DMS114 treated with DMSO at 0.1 percent for 48 hours (cell line): ENCODE measurements around the gene KIZ.
"Not testable (repeated sequence)": the region's sequence is repeated elsewhere in the genome, so short reads cannot be mapped to it uniquely, and the experiment has no call there.

ENCODE experiments used
- DNase-seq: peaks from one replicate; lab custom pipeline; 2025; ENCODE audit not compliant: unreplicated experiment; lab: John Stamatoyannopoulos, UW

KIZ gene

DNA sequence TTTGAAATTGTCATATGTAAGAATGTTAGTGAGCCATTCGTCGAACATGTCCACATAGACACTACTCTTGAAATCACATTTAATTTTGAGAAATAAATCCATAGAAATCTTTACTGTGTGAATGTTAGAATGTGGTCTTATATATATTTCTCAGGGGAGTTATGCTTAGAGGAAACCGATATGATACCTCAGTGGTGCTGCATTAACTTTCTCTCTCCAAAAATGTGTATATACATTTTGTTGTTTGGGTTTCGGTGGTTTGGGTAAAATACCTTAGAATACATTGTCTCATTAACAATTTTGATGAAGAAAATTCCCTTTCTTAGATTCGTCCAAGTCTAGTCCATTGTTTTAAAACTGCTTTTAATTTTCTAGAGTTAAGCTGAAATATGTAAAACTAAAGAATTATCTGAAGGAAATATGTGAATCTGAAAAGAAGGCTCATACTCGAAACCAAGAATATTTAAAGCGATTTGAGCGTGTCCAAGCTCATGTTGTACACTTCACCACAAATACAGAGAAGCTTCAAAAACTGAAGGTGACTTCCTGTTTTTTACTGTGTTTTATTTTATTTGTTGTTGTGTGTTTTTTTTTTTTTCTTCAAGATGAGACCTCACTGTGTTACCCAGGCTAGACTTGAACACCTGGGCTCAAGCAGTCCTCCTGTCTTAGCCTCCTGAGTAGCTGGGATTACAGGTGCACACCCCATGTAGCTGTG, 10.3 kb downstream of the KIZ start:
- no peak for DNase-seq

DNA sequence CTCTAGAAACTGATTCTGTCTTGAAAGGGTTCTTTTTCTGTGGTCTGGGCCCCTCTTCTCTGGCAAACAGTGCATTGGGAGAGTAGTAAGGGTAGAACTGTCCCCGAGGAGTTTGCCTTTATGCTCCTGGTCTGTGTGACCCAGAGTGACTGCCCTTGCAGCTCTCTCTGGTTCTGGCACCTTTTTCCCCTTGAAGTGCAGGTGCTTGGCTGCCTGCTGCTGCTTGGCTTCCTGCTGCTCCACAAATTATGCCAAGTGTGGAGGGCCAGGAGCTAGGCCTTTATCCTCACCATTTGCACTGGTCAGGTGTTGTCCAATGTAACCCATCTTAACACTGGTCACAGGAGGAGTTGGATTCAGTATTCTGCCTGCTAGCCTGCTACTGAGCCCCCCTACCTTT, 11.2 kb downstream of the KIZ start:
- DNase-seq: no peak

- no peak for DNase-seq
Observed at GRCh38 chr20:21139881-21140566, 14.1 kb downstream of the KIZ start.

DNA sequence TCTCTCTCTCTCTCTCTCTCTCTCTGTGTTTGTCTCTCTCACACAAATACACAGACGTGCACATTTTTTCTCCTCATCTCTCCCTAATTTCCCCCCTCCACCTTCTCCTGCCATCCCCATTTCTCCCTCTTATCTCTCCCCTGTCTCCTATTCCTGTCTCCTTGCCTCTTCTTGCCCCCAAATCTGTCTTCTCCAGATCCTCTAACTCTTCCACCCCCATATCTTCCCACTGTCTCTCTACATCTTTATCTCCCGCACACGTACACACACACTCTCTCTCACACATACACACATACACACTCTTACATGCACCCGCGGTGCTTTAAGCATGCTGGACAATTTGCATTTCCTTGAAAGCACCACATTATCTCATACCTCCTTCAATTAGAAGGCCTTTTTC, 15.9 kb downstream of the KIZ start:
- no peak for DNase-seq

DNA sequence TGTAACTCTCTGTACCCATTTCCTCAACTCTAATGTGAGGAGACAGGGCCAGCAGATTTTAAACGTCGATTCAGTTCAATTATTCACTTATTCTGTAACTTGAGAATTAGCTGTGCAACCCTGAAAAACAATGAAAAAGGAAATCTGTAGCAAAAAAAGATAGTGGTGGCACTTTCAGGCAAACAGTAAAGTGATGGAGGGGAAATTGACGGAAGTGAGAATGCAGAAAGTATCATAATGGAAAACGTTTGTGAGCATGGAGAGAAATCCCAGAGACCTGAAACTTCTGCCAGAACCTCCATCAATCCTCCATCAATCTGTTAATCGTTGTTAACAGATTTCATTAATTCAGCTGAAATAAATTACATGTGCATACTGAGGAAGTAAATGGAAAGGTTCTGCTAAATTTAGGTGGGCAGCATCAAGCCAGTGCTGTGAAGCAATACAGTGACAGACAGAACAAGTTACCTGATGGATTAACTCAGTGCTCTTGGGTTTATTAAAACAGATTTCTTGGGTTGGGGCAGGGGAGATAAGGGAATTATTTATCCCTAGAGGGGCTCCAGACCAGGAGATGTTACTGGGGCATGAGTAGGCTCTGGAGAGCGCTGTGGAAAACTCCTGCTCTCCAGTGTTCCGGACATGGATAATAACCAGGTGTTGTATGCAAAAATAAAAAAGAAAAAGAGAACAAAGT, 17.5 kb downstream of the KIZ start:
- no peak for DNase-seq

GRCh38 chr20:21145424-21145823, 19.5 kb downstream of the KIZ start:
- no peak for DNase-seq

DNA sequence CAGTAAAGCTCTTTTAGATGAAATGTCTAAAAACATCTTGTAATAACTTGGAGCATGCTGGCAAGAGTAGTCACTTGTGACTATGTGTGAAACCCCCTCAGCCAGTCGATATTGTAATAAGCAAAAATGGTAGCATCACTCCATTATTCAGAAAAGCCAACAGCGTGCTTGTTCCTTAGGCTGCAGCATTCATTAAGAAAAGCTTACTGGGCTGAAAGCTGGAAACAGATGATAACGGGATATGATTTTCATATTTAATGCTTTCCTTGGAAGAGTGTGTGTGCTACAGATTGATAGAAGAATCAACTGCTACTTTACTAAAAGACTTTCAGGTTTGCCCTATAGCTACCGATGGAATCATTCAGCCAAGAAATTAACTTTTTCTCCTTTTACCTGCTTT, 20.3 kb downstream of the KIZ start:
- DNase-seq: no peak

DNA sequence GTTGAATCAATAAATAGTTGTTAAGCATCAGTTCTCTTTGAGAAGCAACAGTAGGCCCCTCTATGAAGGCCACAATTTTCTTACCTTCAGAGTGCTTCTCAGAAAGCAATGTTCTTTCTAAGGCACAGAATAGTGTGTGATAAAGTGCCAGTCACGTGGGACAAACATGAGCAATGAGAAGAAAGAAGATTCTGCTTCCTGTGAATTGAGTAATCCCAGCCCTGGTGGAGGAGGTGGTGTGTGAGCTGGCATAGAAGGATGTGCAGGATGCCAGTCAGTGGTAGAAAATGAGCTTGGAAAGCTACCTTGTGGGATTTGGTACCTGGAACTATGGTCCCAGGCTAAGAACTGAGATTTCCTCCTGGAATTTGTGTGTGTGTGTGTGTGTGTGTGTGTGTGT, 21.7 kb downstream of the KIZ start:
- no peak for DNase-seq

- DNase-seq: no peak
Observed at GRCh38 chr20:21149344-21149743, 23.5 kb downstream of the KIZ start.

- no peak for DNase-seq
Observed at GRCh38 chr20:21151791-21152190, 25.9 kb downstream of the KIZ start.

DNA sequence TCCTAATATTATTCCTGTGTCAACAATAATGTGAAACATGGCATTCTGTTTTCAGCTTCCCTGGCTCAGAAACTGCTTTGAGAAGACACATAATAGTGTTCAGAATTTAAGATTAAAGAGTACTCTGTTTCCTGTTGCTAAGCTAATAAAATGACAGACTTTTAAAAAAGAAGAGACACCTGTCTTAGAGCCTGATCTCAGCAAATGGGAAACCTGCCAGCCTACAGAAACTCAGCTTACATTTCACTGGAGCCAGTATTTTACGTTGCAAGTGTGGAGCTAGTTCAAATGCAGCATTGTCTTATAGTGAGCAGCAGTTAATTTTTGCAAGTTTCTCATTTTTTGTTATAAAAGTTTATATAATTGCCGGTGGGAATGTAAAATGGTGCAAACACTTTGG, 28.8 kb downstream of the KIZ start:
- no peak for DNase-seq

DNA sequence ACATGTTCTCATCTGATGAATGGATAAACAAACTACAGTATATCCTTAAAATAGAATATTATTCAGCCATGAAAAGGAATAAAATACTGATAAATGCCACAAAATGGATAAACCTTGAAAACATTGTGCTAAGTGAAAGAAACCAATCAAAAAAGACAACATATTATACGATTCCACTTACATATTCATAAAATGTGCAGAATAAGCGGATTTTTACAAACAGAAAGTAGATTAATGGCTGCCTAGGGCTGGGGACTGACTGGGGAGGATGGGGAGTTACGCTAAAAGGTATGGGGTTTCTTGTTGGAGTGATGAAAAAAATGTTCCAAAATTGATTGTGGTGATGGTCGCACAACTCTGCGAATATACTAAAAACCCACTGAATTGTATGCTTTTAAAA, 29.4 kb downstream of the KIZ start:
- no peak for DNase-seq

DNA sequence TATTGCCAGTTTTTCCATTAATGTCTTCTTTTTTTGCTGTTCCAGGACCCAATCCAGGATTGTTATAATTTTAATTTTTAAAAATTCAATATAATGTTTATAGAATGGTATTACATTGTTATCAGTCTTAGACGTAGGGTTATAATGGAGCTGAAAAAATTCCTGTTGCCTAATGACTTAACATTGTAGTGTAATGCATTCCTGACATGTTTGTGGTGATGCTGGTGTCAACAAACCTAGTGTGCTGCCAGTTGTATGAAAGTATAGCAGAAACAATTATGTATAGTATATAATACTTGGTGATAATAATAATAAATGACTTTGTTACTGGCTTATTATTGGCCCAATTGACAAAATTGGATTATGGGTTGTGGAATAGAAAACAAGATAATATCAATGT, 30.4 kb downstream of the KIZ start:
- DNase-seq: no peak

DNA sequence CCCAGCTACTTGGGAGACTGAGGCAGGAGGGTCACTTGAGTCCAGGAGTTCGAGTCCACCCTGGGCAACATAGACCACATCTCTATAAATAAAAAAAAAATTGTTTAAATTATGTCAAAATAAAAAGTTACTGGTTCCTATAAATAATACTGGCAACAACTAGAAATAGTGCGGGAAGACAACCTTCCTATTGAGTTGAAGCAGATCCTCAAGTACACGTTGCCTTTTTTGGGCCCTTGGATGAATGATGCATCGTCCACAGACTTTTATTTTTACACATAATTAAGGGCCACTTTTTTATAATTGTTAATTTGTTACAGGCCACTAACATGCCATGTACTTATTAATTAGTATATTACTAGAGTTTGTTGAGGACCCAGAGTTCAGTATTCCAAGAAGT, 31.1 kb downstream of the KIZ start:
- DNase-seq: no peak

- no peak for DNase-seq
Observed at GRCh38 chr20:21159658-21160380, 33.9 kb downstream of the KIZ start.

DNA sequence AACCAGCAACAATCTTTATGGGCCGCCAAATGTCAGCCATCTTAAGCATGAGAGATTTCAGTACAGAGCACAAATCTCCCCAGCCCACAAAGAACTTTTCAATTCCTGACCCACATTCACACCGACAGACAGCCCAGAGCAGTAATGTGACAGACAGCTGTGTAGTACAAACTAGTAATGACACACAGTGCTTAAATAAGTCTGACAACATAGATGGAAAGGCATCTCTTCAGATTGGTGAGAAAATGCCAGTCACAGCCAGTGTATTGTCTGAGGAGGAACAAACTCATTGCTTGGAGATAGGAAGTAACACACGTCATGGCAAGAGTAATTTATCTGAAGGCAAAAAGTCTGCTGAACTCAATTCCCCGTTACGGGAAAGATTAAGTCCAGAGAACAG, 36.0 kb downstream of the KIZ start:
- no peak for DNase-seq

- DNase-seq: no peak
Observed at GRCh38 chr20:21162631-21163030, 36.7 kb downstream of the KIZ start.

DNA sequence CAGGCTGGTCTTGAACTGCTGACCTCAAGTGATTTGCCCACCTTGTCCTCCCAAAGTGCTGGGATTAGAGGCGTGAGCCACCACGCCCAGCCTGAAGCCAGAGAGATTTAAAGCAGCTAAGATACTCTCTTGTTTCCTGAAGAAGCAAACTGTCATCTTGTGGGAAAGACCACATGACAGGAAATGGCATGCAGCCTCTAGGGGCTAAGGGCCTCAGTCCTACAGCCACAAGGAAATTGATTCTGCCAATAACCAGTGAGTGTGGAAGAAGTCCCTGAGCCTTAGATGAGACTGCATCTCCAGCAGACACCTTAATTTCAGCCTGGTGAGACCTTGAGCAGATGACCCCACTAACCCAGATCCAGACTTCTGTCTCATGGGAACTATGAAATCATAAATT, 40.9 kb downstream of the KIZ start:
- DNase-seq: no peak

DNA sequence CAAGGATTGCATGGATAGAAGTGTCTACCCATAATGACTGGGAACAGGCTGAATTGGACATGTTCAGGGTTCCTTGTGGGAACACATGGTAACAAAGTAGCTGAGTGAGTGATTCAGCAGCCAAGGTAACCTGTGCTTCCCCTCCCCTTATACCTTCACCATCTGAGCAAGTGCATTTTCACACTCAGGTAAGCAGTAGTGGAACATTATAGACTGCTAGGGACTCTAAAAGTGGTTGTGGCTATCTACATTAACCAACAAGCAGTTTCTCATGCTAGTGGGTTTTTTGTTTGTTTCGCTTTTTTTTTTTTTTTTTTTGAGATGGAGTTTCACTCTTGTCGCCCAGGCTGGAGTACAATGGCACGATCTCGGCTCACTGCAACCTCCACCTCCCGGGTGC, 41.4 kb downstream of the KIZ start:
- DNase-seq: no peak

DNA sequence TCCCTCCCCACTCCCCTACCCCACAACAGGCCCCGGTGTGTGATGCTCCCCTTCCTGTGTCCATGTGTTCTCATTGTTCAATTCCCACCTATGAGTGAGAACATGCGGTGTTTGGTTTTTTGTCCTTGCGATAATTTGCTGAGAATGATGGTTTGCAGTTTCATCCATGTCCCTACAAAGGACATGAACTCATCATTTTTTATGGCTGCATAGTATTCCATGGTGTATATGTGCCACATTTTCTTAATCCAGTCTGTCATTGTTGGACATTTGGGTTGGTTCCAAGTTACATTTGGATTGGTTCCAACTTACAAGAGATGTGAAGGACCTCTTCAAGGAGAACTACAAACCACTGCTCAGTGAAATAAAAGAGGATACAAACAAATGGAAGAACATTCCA, 42.2 kb downstream of the KIZ start:
- not testable (repeated sequence) for DNase-seq

- DNase-seq: no peak
Observed at GRCh38 chr20:21172626-21173025, 46.7 kb downstream of the KIZ start.

DNA sequence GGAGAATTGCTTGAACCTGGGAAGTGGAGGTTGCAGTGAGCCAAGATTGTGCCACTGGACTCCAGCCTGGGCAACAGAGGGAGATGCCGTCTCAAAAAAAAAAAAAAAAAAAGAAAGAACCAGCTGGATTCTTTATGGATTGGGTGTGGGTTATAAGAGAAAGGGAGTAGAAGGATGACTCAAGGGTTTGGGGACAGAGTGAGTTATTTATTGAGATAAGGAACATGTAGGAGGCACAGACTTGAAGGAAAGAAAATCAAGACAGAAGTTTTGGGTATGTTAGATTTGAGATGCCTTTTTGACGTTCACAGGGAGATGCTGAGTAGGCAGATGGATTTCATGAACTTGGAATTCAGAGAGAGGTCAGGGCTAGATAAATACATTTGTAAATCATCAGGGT, 47.6 kb downstream of the KIZ start:
- DNase-seq: no peak
